ENCODE measurements around the gene TBX21. TPM values are rescaled to one million over a fixed set of nuclear protein-coding genes. Genes with fewer than 3 reads are reported as not detected.

TBX21 gene
- total and polyA plus RNA-seq, 4 donors: 0.53 to 2.0 (median 0.80) TPM

- H3K9me3 ChIP-seq (ENCODE audit: control insufficient read depth in 4 of 4, insufficient read depth in 3 of 4, low read length in 3 of 4): no peaks in the 10 kb centered on the region
- ATAC-seq (ENCODE audit: insufficient read depth, low FRiP score) (no peak), DNase-seq (no peak)
- H3K9ac ChIP-seq (ENCODE audit: insufficient read depth in 1 of 2, low read length in 2 of 2): no peak overlapping the region
- peaks cover 0 to 6% (median 3%) of the 10 kb centered on the region in 5 donors for H3K4me1 ChIP-seq (ENCODE audit: control insufficient read depth in 5 of 5, insufficient read depth in 5 of 5, low read length in 5 of 5)
- WGBS, 2 donors: 94% methylated on average over 15 of the region's 15 CpGs
- no peak overlapping the region for H3K4me3 ChIP-seq
- H3K27ac ChIP-seq (ENCODE audit: low read depth in 1 of 2, low read length in 1 of 2): no peak overlapping the region
- no peak for TF ChIP-seq CTCF (IDR thresholded peaks at IDR 0.05; ENCODE audit: control extremely low read depth, extremely low read depth)
- H3K36me3 ChIP-seq (ENCODE audit: control insufficient read depth in 4 of 4, insufficient read depth in 4 of 4, low read length in 4 of 4): peaks cover 0 to 16% (median 8%) of the 10 kb centered on the region in 4 donors
- peaks cover 0 to 7% (median 0%) of the 10 kb centered on the region in 3 donors for H3K27me3 ChIP-seq (ENCODE audit: control insufficient read depth in 3 of 3, insufficient read depth in 3 of 3, low read length in 2 of 3)
These were observed 21.5 kb upstream of the TBX21 start for GRCh38 chr17:47711366-47712099.

GRCh38 chr17:47712330-47713023 is 20.6 kb upstream of the TBX21 start:
- H3K9me3 ChIP-seq (ENCODE audit: control insufficient read depth in 4 of 4, insufficient read depth in 3 of 4, low read length in 3 of 4): no peaks in the 10 kb centered on the region
- TF ChIP-seq CTCF (IDR thresholded peaks at IDR 0.05; ENCODE audit: control extremely low read depth, extremely low read depth): no peak
- ATAC-seq (ENCODE audit: insufficient read depth, low FRiP score) (no peak), DNase-seq (no peak)
- WGBS, 2 donors: 53 to 54% methylated on average over 5 of the region's 5 CpGs
- H3K9ac ChIP-seq (ENCODE audit: insufficient read depth in 1 of 2, low read length in 2 of 2): no peak overlapping the region
- H3K27me3 ChIP-seq (ENCODE audit: control insufficient read depth in 3 of 3, insufficient read depth in 3 of 3, low read length in 2 of 3): peaks cover 0 to 7% (median 0%) of the 10 kb centered on the region in 3 donors
- H3K4me3 ChIP-seq: no peak overlapping the region
- no peak overlapping the region for H3K27ac ChIP-seq (ENCODE audit: low read depth in 1 of 2, low read length in 1 of 2)
- H3K36me3 ChIP-seq (ENCODE audit: control insufficient read depth in 4 of 4, insufficient read depth in 4 of 4, low read length in 4 of 4): peaks cover 0 to 16% (median 8%) of the 10 kb centered on the region in 4 donors
- peaks cover 0 to 3% (median 0%) of the 10 kb centered on the region in 5 donors for H3K4me1 ChIP-seq (ENCODE audit: control insufficient read depth in 5 of 5, insufficient read depth in 5 of 5, low read length in 5 of 5)

- H3K36me3 ChIP-seq (ENCODE audit: control insufficient read depth in 4 of 4, insufficient read depth in 4 of 4, low read length in 4 of 4): peaks cover 0 to 15% (median 8%) of the 10 kb centered on the region in 4 donors
- no peak overlapping the region for H3K27ac ChIP-seq (ENCODE audit: low read depth in 1 of 2, low read length in 1 of 2)
- no peak for ATAC-seq (ENCODE audit: insufficient read depth, low FRiP score)
- peaks cover 0 to under 1% (median 0%) of the 10 kb centered on the region in 5 donors for H3K4me1 ChIP-seq (ENCODE audit: control insufficient read depth in 5 of 5, insufficient read depth in 5 of 5, low read length in 5 of 5)
- H3K9me3 ChIP-seq (ENCODE audit: control insufficient read depth in 4 of 4, insufficient read depth in 3 of 4, low read length in 3 of 4): no peaks in the 10 kb centered on the region
- peaks cover 0 to 12% (median 2%) of the 10 kb centered on the region in 3 donors for H3K27me3 ChIP-seq (ENCODE audit: control insufficient read depth in 3 of 3, insufficient read depth in 3 of 3, low read length in 2 of 3)
- TF ChIP-seq CTCF (IDR thresholded peaks at IDR 0.05; ENCODE audit: control extremely low read depth, extremely low read depth): no peak
- no peak overlapping the region for H3K4me3 ChIP-seq
- DNase-seq: no peak
- WGBS, 2 donors: 50 to 72% methylated on average over 15 of the region's 15 CpGs
- H3K9ac ChIP-seq (ENCODE audit: insufficient read depth in 1 of 2, low read length in 2 of 2): no peak overlapping the region
These were observed 18.9 kb upstream of the TBX21 start for GRCh38 chr17:47713980-47714700.
